HG03439 (cell line): ENCODE measurements around the gene DNMT3B.
"Not testable (repeated sequence)": the region's sequence is repeated elsewhere in the genome, so short reads cannot be mapped to it uniquely, and the experiment has no call there.

Experiments
- ATAC-seq: cut with Tn5 transposase; IDR thresholded peaks from one replicate; pipeline ENCODE4 v1.9.1; 2021; ENCODE audit warnings: mild to moderate bottlenecking, moderate library complexity; ENCODE audit not compliant: unreplicated experiment

DNMT3B gene

DNA sequence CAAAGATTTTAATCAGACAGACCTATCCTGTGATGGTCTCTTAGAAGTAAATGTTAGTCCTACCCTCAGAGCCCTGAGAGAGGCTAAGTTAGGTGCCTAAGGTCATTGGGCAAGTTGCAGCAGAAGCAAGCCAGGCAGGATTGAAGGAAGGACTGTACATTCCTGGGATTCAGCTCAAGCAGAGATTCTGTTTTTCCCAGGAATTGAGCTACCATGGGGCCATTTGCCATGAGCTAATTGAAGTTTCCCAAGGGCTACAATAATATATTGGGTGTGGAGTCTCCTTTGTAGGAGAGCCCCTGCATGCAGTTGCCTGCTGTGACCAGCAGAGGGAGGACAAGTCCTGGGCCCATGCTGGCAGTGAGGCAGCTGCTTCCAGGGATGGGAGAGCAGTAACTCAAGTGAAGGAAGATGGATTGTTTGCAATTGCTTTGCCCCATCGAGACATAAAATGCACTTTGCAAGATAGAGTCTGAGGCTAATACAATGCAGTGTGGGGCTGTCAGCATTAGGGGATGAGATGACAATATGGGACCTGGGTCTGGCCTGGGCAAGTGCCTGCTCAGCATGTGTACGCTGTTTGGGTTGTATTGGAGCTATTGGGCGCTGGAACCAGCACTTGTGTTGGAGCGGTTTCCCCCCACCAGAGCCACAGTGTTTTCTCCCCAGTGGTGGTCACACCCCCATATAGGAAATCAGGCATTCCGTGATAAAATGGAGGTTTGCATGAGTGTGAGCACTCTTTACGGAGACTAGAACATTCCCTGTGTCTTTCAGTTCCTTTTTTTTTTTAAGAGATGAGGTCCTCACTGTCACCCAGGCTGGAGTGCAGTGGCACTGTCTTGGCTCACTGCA, 27.9 kb downstream of the DNMT3B start:
- no peak for ATAC-seq

DNA sequence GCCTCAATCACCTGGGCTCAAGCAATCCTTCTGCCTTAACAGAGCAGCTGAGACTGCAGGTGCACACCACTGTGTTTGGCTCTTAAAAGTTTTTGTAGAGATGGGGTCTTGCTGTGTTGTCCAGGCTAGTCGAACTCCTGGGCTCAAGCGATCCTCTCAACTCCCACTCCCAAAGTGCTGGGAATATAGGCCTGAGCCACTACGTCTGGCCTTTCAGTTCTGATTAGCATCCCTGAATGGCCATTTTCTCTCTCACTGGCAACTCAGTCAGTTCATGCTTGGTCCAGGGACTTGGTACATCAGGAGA, 28.5 kb downstream of the DNMT3B start:
- no peak for ATAC-seq

DNA sequence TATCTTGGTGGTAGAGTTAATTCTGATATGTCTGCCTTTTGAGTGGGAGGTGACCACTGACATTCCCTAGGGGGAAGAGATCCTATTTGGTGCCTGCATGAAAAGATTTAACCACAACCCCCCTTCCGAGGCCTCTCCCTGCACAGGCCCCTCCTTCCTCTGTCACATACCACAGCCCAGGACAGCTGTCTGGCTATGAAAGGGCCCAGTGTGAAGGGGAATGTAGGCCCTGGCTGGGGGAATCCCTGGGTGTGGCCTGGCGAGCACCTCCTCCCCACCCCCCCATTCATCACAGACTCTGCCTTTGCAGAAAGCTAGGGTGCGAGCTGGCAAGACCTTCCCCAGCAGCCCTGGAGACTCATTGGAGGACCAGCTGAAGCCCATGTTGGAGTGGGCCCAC, 30.1 kb downstream of the DNMT3B start:
- ATAC-seq: no peak

DNA sequence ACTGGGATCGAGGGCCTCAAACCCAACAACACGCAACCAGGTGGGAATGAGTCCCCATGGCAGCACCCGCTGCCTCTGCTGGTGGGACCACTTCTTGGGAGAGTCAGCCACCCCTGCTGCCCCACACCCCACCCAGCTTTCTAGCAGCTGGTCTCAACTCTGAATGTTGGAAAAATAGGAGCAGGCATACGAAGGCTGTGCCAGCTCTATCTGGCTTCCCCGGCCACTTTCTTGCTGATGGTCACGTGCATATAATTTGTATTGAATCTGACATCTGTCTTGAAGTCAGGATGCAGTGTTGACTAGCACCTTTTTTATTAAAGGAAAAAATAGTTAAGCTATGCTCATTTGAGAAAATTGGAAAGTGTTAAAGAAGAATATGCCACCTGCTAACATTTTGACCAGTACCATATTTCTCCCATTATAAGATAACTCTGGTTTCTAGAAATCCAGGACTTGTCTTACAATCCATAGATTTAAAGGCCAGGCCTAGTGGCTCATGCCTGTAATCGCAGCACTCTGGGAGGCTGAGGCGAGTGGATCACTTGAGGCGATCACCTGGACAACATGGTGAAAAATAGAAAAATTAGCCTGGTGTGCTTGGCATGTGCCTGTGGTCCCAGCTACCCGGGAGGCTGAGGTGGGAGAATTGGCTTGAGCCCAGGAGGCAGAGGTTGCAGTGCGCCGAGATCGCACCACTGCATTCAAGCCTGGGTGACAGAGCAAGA, 30.7 kb downstream of the DNMT3B start:
- ATAC-seq: no peak

DNA sequence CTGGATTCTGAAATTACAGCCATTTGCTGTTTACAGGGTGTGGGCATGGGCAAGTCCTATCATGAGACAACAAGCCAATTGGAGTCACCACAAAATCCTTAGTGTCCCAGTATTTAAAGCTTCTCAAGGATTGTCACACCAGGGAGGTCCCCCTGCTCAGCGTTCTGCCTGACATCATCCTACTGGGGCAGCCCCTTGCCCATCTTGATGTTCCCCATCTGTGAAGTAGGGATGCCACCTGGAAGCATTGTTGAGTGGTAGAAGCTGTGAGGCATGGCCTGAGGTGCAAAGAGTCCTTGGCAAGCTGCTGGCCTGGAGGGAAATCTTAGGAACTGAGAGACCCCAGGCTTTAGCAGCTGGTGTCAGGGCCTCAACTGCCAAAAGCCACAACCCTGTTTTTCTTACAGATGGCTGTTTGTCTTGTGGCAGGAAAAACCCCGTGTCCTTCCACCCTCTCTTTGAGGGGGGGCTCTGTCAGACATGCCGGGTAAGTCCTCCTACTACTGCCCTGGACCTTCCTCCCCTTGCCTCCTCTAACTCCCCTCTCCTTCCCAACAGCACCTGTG, 34.3 kb downstream of the DNMT3B start:
- ATAC-seq: no peak

DNA sequence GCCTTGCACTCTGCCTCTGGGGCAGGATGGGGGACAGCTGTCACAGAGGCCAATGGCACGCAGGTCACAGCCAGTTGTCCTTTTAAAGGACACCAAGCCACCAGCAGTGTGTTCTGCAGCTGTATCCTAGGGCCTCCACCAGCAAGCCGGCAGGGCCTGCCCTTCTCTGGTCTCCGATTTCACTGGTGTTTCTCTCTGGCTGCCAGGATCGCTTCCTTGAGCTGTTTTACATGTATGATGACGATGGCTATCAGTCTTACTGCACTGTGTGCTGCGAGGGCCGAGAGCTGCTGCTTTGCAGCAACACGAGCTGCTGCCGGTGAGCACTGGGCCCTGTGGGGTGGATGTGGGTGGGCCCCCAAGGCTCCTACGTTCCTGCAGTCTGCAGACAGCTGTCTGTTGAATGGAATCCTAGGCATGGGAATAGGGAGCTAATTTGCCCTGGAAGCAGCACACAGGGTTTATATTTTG, 34.8 kb downstream of the DNMT3B start:
- ATAC-seq: no peak

DNA sequence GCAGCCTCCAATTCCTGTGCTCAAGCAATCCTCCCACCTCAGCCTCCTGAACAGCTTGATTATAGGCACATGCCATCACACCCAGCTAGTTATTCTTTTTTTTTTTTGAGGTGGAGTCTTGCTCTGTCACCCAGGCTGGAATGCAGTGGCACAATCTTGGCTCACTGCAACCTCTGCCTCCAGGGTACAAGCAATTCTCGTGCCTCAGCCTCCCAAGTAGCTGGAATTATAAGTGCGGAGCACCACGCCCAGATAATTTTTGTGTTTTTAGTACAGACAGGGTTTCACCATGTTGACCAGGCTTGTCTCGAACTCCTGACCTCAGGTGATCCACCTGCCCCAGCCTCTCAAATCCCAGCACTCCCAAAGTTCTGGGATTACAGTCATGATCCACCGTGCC, 35.4 kb downstream of the DNMT3B start:
- ATAC-seq: not testable (repeated sequence)

DNA sequence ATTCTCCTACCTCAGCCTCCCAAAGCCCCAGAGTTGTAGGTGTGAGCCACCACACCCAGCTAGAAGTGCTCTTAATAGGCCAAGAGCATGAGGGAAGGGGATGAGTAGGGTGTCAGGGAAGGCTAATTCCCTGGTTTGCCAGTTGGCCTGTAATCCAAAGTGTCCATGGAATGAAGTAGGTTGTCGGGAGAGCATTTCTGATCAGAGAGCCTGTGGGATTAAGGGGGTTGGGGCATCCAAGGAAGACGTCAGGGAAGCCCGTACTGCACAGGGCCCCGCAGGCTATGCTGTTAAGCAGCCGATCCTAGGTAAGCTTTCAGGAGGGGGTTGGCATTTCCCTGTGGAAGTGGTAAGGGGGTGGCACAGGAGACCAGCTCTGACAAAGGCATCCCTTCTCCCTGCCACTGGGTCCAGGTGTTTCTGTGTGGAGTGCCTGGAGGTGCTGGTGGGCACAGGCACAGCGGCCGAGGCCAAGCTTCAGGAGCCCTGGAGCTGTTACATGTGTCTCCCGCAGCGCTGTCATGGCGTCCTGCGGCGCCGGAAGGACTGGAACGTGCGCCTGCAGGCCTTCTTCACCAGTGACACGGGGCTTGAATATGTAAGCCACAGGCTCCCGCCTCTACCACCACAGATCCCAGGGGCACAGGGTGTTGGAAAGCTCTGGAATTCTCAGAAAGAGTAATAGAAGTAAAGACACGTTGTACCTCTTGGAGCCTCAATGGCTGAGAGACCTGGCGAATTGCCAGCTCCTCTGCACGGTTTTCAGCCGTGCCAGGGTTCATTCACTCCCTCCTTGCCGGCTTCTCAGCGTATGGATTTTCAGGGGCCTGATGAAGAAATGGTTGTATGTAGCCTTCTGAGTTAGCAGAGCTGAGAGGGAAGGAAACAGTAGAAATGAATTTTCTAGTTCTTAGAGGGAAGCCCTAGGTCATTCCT, 36.1 kb downstream of the DNMT3B start:
- ATAC-seq: no peak

DNA sequence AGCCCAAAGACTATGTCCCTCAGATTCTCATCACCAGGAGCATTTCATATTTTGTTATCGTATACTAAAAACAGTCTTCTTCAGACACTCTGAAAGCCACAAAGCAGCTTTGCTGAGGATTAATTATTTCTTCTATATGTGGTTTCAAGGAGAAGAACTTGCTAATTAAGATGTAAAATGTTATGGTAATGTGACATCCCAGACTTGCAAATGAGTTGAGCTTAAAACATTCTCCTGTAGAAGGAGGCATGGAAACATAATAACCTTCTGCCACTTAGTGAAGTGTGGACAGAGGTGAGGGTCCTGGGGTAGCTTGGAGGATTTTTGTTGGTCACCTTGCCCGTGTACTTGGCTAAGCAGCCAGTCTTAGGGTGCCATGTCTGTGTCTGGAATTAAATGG, 40.9 kb downstream of the DNMT3B start:
- ATAC-seq: no peak

DNA sequence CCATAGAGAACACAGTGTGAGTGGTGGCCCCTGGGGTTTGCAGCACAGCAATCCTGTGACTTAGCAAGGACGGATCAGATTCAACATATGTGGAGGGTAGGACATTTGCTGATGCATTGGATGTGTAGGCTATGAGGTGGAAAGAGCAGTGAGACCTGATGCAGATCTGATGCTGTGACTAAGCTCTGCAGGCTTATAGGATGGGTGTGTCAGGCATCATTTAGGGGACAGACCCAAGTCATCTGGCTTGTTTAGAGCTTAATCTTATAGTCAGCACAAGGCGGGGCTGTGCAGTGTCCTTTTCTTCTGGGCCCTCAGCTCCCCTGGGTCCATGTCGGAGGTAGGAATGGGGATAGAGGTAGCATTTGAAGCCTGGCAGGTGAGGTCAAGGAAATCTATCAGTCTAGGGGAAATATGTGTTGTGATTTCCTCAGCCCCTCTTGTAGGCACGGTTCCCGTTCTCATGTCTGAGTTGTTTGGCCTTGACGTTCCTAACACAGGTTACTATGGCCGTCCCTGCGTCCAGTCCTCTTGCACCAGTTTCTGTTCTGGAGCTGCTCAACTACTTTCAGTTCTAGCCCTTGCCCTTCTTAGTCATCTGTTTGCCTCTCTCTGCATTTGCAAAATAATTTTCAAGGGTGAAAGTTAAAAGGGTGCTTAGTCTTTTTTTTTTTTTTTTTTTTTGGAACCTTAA, 42.0 kb downstream of the DNMT3B start:
- ATAC-seq: no peak

DNA sequence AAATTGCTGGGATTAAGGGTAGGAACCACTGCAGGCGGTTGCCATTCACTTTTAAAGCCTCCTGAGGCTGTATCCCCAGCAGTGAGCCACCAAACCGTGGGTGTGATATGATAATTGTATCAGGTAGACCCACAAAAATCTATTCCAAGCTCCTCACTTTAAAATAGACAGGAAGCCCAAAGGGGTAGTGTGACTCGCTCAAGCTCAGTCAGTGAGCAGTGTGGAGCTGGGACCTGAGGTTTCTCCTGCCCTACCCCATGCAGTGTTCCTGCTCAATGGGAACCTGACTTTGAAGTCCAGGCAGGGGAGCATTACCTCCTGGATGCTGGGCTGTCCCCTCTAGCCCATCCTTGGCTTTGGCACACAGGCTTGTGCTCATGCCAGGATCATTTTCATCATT, 42.6 kb downstream of the DNMT3B start:
- no peak for ATAC-seq

DNA sequence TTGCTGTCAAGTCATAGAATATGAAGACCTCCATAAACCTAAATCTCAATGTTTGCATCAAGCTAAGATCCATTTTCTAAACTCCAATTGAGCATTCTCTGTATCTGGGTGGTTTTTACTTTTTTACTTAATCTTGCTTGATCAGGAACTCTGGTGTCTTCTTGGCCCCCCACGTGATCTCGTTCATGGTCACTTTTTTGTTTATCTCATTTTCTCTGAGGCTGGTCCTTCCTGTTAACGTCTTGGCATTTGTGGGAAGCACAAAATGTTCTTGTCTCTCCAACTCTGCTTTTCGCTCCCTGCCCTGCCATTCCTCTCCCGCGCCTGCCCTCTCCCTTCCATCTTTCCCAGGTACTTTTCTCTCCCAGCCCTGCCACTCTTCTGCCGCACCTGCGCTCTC, 43.5 kb downstream of the DNMT3B start:
- no peak for ATAC-seq

DNA sequence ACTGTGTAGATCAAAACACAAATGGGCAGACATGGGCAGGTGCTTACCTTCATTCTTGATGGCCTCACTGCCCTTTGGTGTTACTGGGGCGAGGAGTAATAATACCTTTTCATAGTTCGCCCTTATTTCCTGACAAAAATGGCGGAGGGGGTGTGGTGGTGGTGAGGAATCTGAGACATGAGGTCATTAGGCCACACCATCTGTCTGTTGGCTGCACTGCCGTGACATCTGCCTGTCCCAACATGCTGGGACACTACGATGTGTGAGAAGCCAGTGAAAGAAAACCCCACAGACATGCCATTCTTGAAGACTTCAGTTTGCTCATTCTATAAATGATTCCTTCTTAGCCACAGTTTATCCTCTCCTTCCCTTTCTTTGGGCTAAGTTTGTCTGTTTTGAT, 44.2 kb downstream of the DNMT3B start:
- ATAC-seq: no peak

DNA sequence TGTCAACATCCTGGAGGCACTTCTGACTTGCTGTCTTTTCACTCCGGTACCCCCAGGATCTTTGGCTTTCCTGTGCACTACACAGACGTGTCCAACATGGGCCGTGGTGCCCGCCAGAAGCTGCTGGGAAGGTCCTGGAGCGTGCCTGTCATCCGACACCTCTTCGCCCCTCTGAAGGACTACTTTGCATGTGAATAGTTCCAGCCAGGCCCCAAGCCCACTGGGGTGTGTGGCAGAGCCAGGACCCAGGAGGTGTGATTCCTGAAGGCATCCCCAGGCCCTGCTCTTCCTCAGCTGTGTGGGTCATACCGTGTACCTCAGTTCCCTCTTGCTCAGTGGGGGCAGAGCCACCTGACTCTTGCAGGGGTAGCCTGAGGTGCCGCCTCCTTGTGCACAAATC, 45.5 kb downstream of the DNMT3B start:
- no peak for ATAC-seq

DNA sequence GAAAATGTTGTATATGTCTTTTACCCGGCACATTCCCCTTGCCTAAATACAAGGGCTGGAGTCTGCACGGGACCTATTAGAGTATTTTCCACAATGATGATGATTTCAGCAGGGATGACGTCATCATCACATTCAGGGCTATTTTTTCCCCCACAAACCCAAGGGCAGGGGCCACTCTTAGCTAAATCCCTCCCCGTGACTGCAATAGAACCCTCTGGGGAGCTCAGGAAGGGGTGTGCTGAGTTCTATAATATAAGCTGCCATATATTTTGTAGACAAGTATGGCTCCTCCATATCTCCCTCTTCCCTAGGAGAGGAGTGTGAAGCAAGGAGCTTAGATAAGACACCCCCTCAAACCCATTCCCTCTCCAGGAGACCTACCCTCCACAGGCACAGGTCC, 46.3 kb downstream of the DNMT3B start:
- ATAC-seq: no peak

DNA sequence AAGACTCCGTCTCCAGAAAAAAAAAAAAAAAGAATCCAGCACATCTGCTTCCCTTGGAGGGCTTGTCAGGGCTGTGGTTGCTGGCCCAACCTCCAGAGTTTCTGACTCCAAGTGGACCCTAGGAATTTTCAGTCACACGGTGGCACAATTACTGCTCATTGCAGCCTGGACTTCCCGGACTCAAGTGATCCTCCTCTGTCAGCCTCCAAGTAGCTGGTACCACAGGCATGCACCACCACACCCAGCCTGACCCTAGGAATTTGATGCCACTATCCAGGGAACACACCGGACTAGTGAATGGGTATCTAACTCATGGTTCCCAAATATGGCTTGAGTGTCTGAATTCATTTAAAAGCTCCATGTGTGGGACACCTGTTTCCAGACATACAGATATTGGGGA, 47.7 kb downstream of the DNMT3B start:
- ATAC-seq: no peak

DNA sequence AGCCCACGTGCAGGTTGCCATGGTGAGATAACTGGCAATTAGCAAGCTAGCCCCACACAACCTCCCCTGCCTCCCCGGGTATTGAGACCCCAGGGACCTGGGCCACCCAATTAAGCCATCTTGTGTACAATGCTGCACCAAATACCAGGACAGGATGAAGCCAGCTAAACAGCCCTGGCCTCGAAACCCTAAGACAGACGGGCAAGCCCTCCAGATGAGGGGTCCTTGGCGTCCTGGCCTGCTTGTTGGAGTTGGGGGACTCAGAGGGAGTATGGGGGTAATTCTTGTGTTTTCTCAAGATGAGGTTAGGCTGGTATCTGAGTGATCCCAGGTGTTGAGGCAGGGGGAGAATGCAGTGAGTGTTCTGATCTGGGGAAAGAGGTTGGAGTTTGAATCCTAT, 48.8 kb downstream of the DNMT3B start:
- no peak for ATAC-seq

DNA sequence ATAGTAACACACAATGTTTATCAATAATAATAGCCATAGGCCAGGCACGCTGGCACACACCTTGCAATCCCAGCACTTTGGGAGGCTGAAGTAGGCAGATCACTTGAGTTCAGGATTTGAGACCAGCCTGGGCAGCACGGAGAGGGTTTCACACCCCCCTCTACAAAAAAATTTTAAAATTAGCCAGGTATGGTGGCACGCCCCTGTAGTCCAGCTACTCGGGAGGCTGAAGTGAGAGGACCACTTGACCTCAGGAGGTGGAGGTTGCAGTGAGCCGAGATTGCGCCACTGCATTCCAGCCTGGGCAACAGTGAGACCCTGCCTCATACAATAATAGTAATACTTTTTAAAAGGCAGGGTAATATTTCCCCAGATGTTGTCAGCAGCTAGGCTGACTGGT, 49.7 kb downstream of the DNMT3B start:
- ATAC-seq: no peak

DNA sequence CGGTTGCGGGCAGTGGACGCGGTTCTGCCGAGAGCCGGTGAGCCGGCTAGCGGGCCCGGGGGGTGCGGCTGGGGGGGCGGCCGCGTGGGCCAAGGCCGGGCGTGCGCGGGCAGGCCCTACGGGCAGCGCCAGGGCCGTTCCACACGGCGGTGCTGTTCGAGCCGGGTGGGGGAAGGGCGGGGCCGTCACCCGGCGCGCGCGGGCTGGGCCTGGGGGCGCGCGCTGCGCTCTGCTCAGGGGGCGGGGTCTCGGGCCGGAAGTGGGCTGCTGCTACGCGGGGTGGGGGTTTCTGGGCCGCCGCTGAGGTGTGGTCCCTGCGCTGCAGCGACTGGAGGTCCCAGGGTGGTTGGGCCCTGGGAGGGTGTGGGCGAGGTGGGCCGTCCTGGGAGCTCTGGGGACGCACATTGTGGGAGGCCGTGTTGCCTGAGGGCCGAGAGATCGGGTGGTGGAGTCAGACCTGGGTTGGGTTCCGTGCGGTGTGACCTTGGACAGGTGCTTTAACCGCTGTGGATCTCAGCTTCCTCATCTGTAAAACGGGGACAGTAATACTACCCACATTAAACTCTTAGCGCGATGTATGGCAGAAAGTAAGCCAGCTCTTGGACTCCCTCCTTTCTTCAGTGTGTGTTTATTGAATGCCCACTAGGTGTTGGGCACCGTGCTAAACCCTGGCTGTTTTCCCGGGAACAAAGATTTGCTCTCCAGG, 58.0 kb downstream of the DNMT3B start:
- ATAC-seq: peak; percentile 51
